Psoas muscle (tissue), 8 donors: ENCODE data around the gene GRK4. TPM values are rescaled to one million over a fixed set of nuclear protein-coding genes. Genes with fewer than 3 reads are reported as not detected.
"Not testable (repeated sequence)": the region's sequence is repeated elsewhere in the genome, so short reads cannot be mapped to it uniquely, and the experiment has no call there.

Experiments
- ATAC-seq, 4 donors: fragments of 200-7000 bp; cut with Tn5 transposase; one replicate each; pipeline ENCODE4 v1.9.1; 2020; ENCODE audit warnings: moderate library complexity in 3 of 4, mild to moderate bottlenecking in 2 of 4
- DNase-seq, 2 donors: peaks; one replicate each; pipeline ENCODE4 v3.0.0-alpha.2; 2020
- H3K27ac ChIP-seq: fragments of 200-600 bp; one replicate; pipeline ENCODE4 v1.8.0; 2022
- H3K27me3 ChIP-seq, 3 donors: fragments of 200-600 bp in 1 of 3; one replicate each; pipeline versions ENCODE4 v1.6.1 to v1.8.0; 2013 to 2022; ENCODE audit warnings: low read length in 2 of 3, mild to moderate bottlenecking in 2 of 3, moderate library complexity in 1 of 3; ENCODE audit not compliant: insufficient read depth in 3 of 3
- H3K36me3 ChIP-seq, 2 donors: fragments of 200-600 bp in 1 of 2; one replicate each; pipeline versions ENCODE4 v1.6.1 to v1.8.0; 2013 to 2022; ENCODE audit warnings: low read depth in 1 of 2, mild to moderate bottlenecking in 1 of 2, moderate library complexity in 1 of 2; ENCODE audit not compliant: insufficient read depth in 1 of 2
- H3K4me1 ChIP-seq: fragments of 200-600 bp; one replicate; pipeline ENCODE4 v1.8.0; 2022
- H3K4me3 ChIP-seq: fragments of 200-600 bp; one replicate; pipeline ENCODE4 v1.8.0; 2022; ENCODE audit warnings: mild to moderate bottlenecking
- H3K9me3 ChIP-seq: fragments of 200-600 bp; one replicate; pipeline ENCODE4 v1.8.0; 2022
- CTCF ChIP-seq: fragments of 200-600 bp; IDR thresholded peaks from one replicate; pipeline ENCODE4 v1.8.0; 2022; ENCODE audit warnings: antibody characterized with exemption
- WGBS, 3 donors: extraction: QIAGEN DNeasy Blood & Tissue Kit; methylation state at CpG; one replicate each; pipeline versions ENCODE4 v1.1.6 to v1.1.7; 2013; 5-methylcytosine and 5-hydroxymethylcytosine counted together
- intact Hi-C, 2 donors: fragments of 100-400 bp; cut with DNase I; formaldehyde crosslinking; loops; one replicate each; pipeline versions ENCODE4 v1.11.0 to v1.14.2; 2022
- long read RNA-seq, 2 donors: library from polyadenylated mRNA; unstranded; transcript quantifications; one replicate each; pipeline ENCODE4 v2.0.0, GENCODE V29; 2021
- polyA plus RNA-seq, 3 donors: library from polyadenylated mRNA; stranded (reverse); fragments of 200-250 nt; gene quantifications; one replicate each; pipeline ENCODE4 v1.2.3, GENCODE V29; 2013
- total RNA-seq, 4 donors: library from RNA; stranded (reverse); fragmentation: NEBNext Ultra II Directional in 2 of 4; extraction: Animal tissue kit (Norgen Biotek cat#: 25700) in 2 of 4; gene quantifications; one replicate each; pipeline versions ENCODE4 v1.2.1 to v1.2.4, GENCODE V29; 2021 to 2023
- donor health status: healthy with polysubstance abuse.
- donor health status: DM: no; HTN: no; CAD: no; lungs with moderate emphysema.
- donor health status: Bipolar disorder and iron deficiency.
- donor health status: healthy.
- donor health status: DM: yes; HTN: yes; CAD: no.
- donor health status: DM: no; HTN: no; CAD: no.
- donor health status: DM: no; HTN: no; CAD: no.
- donor health status: DM: yes; HTN: yes; CAD: no.

GRK4 gene
- total RNA-seq (1 to 10 TPM; 5.9 to 7.9 (median 6.9) TPM), polyA plus RNA-seq (1 to 10 TPM; 5.8 to 9.2 (median 6.6) TPM)
- long read RNA-seq, donor 1, transcript GRK4-204 (2 exons, 2,136 nt): major isoform, 8 of 9 reads
- long read RNA-seq, donor 1, partial matches to known transcripts: 0 of 9 reads
- long read RNA-seq, donor 1, other reads (novel, unspliced or antisense): 1 of 9 reads
- long read RNA-seq, donor 2, transcript GRK4-204 (2 exons, 2,136 nt): major isoform, 12 of 16 reads
- long read RNA-seq, donor 2, partial matches to known transcripts: 0 of 16 reads
- long read RNA-seq, donor 2, other reads (novel, unspliced or antisense): 4 of 16 reads

- Histone ChIP-seq H3K9me3 (no peaks in the 10 kb centered on the region), H3K27ac (peak within 1 kb of the TSS; percentile 98), H3K4me1 (peaks cover 25% of the 10 kb centered on the region), H3K4me3 (peak within 1 kb of the TSS; percentile 96), H3K27me3 (peaks cover 0 to 1% (median 0%) of the 10 kb centered on the region in 3 donors), H3K36me3 (peaks cover 0 to 9% of the 10 kb centered on the region in 2 donors)
- WGBS, 3 donors: 0% methylated on average over 55 to 105 of the region's 105 CpGs
- peak; percentile 93 to 95 (median 94) for ATAC-seq
- peak; percentile 43 for TF ChIP-seq CTCF
- DNase-seq: peak; percentile 98 to 99
- intact Hi-C loops: loop anchor here in 1 of 2 donors (2.0 kb wide), 1 partner anchor 29 kb away; no protein-coding TSS in a partner anchor
Observed at GRCh38 chr4:2963175-2963965, at the start of gene GRK4, which contains the start of gene NOP14. GRK4 (plus strand) TSS chr4:2963571; CDS start chr4:2964071, 500 bp downstream. NOP14 (minus strand) TSS chr4:2963406; CDS start chr4:2963319, 87 bp downstream.

GRCh38 chr4:2914256-2915126 lies 48.9 kb upstream of the GRK4 start:
- intact Hi-C loops: no loop called here
- no peaks in the 10 kb centered on the region for H3K4me1 ChIP-seq
- DNase-seq (no peak), ATAC-seq (no peak)
- TF ChIP-seq CTCF: no peak
- H3K4me3 ChIP-seq: no peak overlapping the region
- no peaks in the 10 kb centered on the region for H3K9me3 ChIP-seq
- H3K27me3 ChIP-seq: no peaks in the 10 kb centered on the region
- H3K27ac ChIP-seq: no peak overlapping the region
- 85 to 90% (median 90%) methylated on average over 16 of the region's 16 CpGs for WGBS, 3 donors
- peaks cover 0 to 94% of the 10 kb centered on the region in 2 donors for H3K36me3 ChIP-seq

GRCh38 chr4:2915789-2916188 lies 47.6 kb upstream of the GRK4 start:
- WGBS, 3 donors: 85 to 89% (median 86%) methylated on average over 9 of the region's 9 CpGs
- ATAC-seq (no peak), DNase-seq (no peak)
- Histone ChIP-seq H3K9me3 (no peaks in the 10 kb centered on the region), H3K27ac (no peak overlapping the region), H3K4me3 (no peak overlapping the region), H3K36me3 (peaks cover 0 to 81% of the 10 kb centered on the region in 2 donors), H3K27me3 (no peaks in the 10 kb centered on the region), H3K4me1 (no peaks in the 10 kb centered on the region)
- intact Hi-C loops: no loop called here
- TF ChIP-seq CTCF: no peak

GRCh38 chr4:2916696-2917095 lies 46.7 kb upstream of the GRK4 start:
- ATAC-seq, H3K9me3 ChIP-seq, H3K27ac ChIP-seq, H3K4me1 ChIP-seq, H3K4me3 ChIP-seq, DNase-seq, intact Hi-C loops, H3K27me3 ChIP-seq: not testable (repeated sequence)
- 96 to 100% (median 99%) methylated on average over 2 of the region's 2 CpGs for WGBS, 3 donors
- H3K36me3 ChIP-seq: peaks cover 0 to 74% of the 10 kb centered on the region in 2 donors

- H3K4me1 ChIP-seq, ATAC-seq, H3K27me3 ChIP-seq, H3K4me3 ChIP-seq, H3K27ac ChIP-seq, H3K9me3 ChIP-seq, DNase-seq, intact Hi-C loops: not testable (repeated sequence)
- peaks cover 0 to 74% of the 10 kb centered on the region in 2 donors for H3K36me3 ChIP-seq
- 72 to 84% (median 75%) methylated on average over 2 of the region's 2 CpGs for WGBS, 3 donors
Observed at GRCh38 chr4:2918300-2918699, 45.1 kb upstream of the GRK4 start.

GRCh38 chr4:2918714-2919113 lies 44.7 kb upstream of the GRK4 start:
- H3K27me3 ChIP-seq, DNase-seq, ATAC-seq, H3K9me3 ChIP-seq, H3K27ac ChIP-seq, intact Hi-C loops, H3K4me3 ChIP-seq, H3K4me1 ChIP-seq: not testable (repeated sequence)
- peaks cover 0 to 74% of the 10 kb centered on the region in 2 donors for H3K36me3 ChIP-seq
- 95 to 97% (median 96%) methylated on average over 8 of the region's 8 CpGs for WGBS, 3 donors

- ATAC-seq, H3K27ac ChIP-seq, H3K27me3 ChIP-seq, H3K4me3 ChIP-seq, H3K4me1 ChIP-seq, H3K9me3 ChIP-seq, intact Hi-C loops, DNase-seq: not testable (repeated sequence)
- peaks cover 6 to 74% of the 10 kb centered on the region in 2 donors for H3K36me3 ChIP-seq
- 55 to 69% (median 55%) methylated on average over 7 of the region's 7 CpGs for WGBS, 3 donors
Observed at GRCh38 chr4:2922453-2923101, 40.8 kb upstream of the GRK4 start.
